Dermis microvascular lymphatic vessel endothelial cell (primary cell): ENCODE data around the gene ST3GAL2. TPM values are rescaled to one million over a fixed set of nuclear protein-coding genes. Genes with fewer than 3 reads are reported as not detected.

Source experiments
- DNase-seq, 2 donors: peaks; one replicate each; pipeline versions ENCODE4 v3.0.0 to v3.0.0-alpha.2; 2010; ENCODE audit warnings: low read depth in 2 of 2
- total RNA-seq: library from RNA; depleted of rRNA; stranded (reverse); fragments of >200 nt; gene quantifications from 2 replicates; pipeline ENCODE4 v1.2.1, GENCODE V29; 2014

Gene ST3GAL2
- total RNA-seq, 1 donor from 2014 or later, result 42.1 TPM

DNA sequence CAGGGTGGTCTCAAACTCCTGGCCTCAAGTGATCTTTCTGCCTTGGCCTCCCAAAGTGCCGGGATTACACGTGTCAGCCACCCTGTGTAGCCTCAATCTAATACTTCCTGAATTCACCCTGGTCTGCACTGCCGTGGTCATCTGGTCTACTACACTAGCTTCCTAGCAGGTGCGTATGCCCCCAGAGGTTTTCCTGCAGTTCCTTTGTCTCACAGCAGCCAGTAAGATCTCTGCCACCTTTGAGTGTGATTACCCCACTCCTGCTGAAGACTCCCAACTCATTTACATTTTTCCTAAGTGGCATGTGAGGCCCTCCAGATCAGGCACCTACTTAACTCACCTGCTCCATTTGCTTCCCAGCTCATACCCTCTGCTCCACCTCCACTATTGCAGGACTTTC, 97.3 kb downstream of the ST3GAL2 start:
- no peak for DNase-seq

- no peak for DNase-seq
Measured at GRCh38 chr16:70337814-70338213, 101.1 kb downstream of the ST3GAL2 start.

GRCh38 chr16:70332728-70333127, 106.2 kb downstream of the ST3GAL2 start:
- peak in 1 of 2 donors; percentile 49 for DNase-seq

DNA sequence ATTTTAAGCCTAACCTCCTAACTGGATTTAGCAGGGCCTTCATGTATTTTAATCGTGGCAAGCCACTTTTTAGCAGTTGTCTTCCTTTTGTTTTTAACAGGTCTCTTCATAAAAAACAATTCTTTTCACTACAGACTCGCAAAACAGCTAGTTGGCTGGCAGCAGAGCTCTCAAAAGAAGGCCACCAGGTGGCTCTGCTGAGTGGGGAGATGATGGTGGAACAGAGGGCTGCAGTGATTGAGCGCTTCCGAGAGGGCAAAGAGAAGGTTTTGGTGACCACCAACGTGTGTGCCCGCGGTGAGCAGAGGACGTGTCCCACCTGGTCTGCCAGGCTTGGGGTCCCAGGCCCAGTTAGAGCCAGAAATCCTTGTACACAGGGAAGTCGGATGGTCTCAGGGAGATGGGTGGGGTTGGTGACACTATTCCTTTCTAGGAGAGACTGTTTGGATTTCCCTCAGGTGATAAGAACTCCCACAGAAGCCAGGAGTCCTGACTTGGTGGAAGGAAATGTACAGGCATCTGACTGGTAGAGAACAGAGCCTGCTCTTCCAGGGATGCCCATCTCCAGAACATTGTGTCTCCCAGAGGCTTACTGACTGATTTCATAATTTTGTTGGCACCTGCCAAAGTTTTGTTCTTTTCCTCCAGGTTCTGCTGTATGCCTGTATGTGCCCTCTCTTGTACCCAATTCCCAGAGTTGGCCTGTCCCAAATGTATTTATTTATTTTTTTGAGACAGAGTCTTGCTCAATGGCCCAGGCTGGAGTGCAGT, 107.1 kb downstream of the ST3GAL2 start:
- DNase-seq, result peak in 1 of 2 donors; percentile 10

GRCh38 chr16:70331091-70331490, 107.8 kb downstream of the ST3GAL2 start:
- no peak for DNase-seq

Other genes starting within 250 kb of the ST3GAL2 start
- gene EXOSC6, start 187.2 kb downstream of the ST3GAL2 start, total RNA-seq, result 28.2 and 40.0 TPM in 2 replicates
- 91.7 and 99.2 TPM in 2 replicates for gene AARS1, start 149.6 kb downstream of the ST3GAL2 start, total RNA-seq
- gene DDX19B, start 139.9 kb downstream of the ST3GAL2 start, total RNA-seq, result 22.5 and 26.0 TPM in 2 replicates
- 27.0 and 38.1 TPM in 2 replicates for gene DDX19A, start 92.2 kb downstream of the ST3GAL2 start, total RNA-seq
- gene FCSK, start 15.5 kb upstream of the ST3GAL2 start, total RNA-seq, result 7.4 and 11.9 TPM in 2 replicates
- gene COG4, start 84.5 kb upstream of the ST3GAL2 start, total RNA-seq, result 63.2 and 75.5 TPM in 2 replicates
- gene SF3B3, start 84.7 kb upstream of the ST3GAL2 start, total RNA-seq, result 62.3 and 82.3 TPM in 2 replicates
- 4.9 and 6.7 TPM in 2 replicates for gene IL34, start 207.5 kb upstream of the ST3GAL2 start, total RNA-seq
- gene MTSS2, start 247.0 kb upstream of the ST3GAL2 start, total RNA-seq, result 9.9 and 18.7 TPM in 2 replicates